HEK293 (cell line): ENCODE results near the gene PRKAG3.
A peak's percentile ranks its signal among the peaks of the same experiment; 100 is the strongest.

Source experiments
- CTCF ChIA-PET: fragments of 350-600 bp; formaldehyde crosslinking; extraction: SDS; loops from one replicate; lab custom pipeline; 2021; ENCODE audit warnings: antibody characterized with exemption; lab: Yijun Ruan, JAX
- POLR2A ChIA-PET: fragments of 300-600 bp; formaldehyde crosslinking; extraction: SDS; loops from one replicate; lab custom pipeline; 2020; ENCODE audit warnings: antibody characterized with exemption, inconsistent platforms; lab: Yijun Ruan, JAX
- H3K27ac ChIP-seq: fragments of 200-500 bp; sonication (Bioruptor generic); 2 replicates; pipeline ENCODE4 v1.5.1; 2014; ENCODE audit warnings: low read depth, low read length, control low read depth, inconsistent platforms; ENCODE audit errors: extremely low read depth
- H3K36me3 ChIP-seq, 2 experiments: fragments of 200-500 bp in 1 of 2; sonication (Bioruptor generic) in 1 of 2; 1 replicate in 1 of 2; 2 replicates in 1 of 2; pipeline ENCODE4 v1.5.1; 2014 to 2017; ENCODE audit warnings: inconsistent platforms in 2 of 2, low read length in 2 of 2; ENCODE audit not compliant: control insufficient read depth in 2 of 2, insufficient read depth in 1 of 2
- H3K4me1 ChIP-seq: fragments of 200-500 bp; sonication (Bioruptor generic); 2 replicates; pipeline ENCODE4 v1.5.1; 2014; ENCODE audit warnings: mild to moderate bottlenecking, low read length, inconsistent platforms; ENCODE audit not compliant: control insufficient read depth, insufficient read depth
- H3K4me3 ChIP-seq: 2 replicates; pipeline ENCODE4 v1.5.1; 2011; ENCODE audit warnings: low read depth, mild to moderate bottlenecking, control low read depth, low read length, moderate library complexity
- H3K9me3 ChIP-seq: fragments of 200-500 bp; sonication (Bioruptor generic); 2 replicates; pipeline ENCODE4 v1.5.1; 2014; ENCODE audit warnings: low read depth, low read length, inconsistent platforms; ENCODE audit not compliant: control insufficient read depth, insufficient read depth
- KLF1 ChIP-seq: fragments of 450-650 bp; formaldehyde crosslinking; IDR thresholded peaks from 2 replicates; pipeline ENCODE4 v1.5.1; 2016; ENCODE audit warnings: missing biosample characterization, missing genetic modification characterization
- REST ChIP-seq: fragments of 450-650 bp; formaldehyde crosslinking; IDR thresholded peaks from 2 replicates; pipeline ENCODE4 v1.5.1; 2016; ENCODE audit warnings: missing biosample characterization, missing genetic modification characterization
- SCRT1 ChIP-seq: fragments of 450-650 bp; formaldehyde crosslinking; IDR thresholded peaks from 2 replicates; pipeline ENCODE4 v1.5.1; 2016; ENCODE audit warnings: missing biosample characterization, missing genetic modification characterization, borderline replicate concordance
- SP3 ChIP-seq: fragments of 450-650 bp; formaldehyde crosslinking; IDR thresholded peaks from 2 replicates; pipeline ENCODE4 v1.5.1; 2016; ENCODE audit warnings: missing biosample characterization, missing genetic modification characterization
- ZFHX2 ChIP-seq: fragments of 450-650 bp; formaldehyde crosslinking; conservative IDR thresholded peaks from 2 replicates; pipeline ENCODE4 v1.5.1; 2016; ENCODE audit warnings: missing biosample characterization, missing genetic modification characterization
- ZIC2 ChIP-seq: fragments of 450-650 bp; formaldehyde crosslinking; IDR thresholded peaks from 2 replicates; pipeline ENCODE4 v1.5.1; 2016; ENCODE audit warnings: missing biosample characterization, missing genetic modification characterization
- ZNF10 ChIP-seq: fragments of 450-650 bp; formaldehyde crosslinking; IDR thresholded peaks from 2 replicates; pipeline ENCODE4 v1.5.1; 2017; ENCODE audit warnings: missing biosample characterization, missing genetic modification characterization
- ZNF16 ChIP-seq: fragments of 450-650 bp; formaldehyde crosslinking; IDR thresholded peaks from 2 replicates; pipeline ENCODE4 v1.5.1; 2016; ENCODE audit warnings: low read depth, missing biosample characterization, missing genetic modification characterization
- ZNF169 ChIP-seq: fragments of 450-650 bp; formaldehyde crosslinking; IDR thresholded peaks from 2 replicates; pipeline ENCODE4 v1.5.1; 2016; ENCODE audit warnings: missing biosample characterization, missing genetic modification characterization
- ZNF174 ChIP-seq: fragments of 450-650 bp; formaldehyde crosslinking; IDR thresholded peaks from 2 replicates; pipeline ENCODE4 v1.5.0; 2017; ENCODE audit warnings: missing biosample characterization, mild to moderate bottlenecking, missing genetic modification characterization
- ZNF202 ChIP-seq: fragments of 450-650 bp; formaldehyde crosslinking; IDR thresholded peaks from 2 replicates; pipeline ENCODE4 v1.5.1; 2016; ENCODE audit warnings: missing biosample characterization, missing genetic modification characterization, borderline replicate concordance
- ZNF433 ChIP-seq: fragments of 450-650 bp; formaldehyde crosslinking; IDR thresholded peaks from 2 replicates; pipeline ENCODE4 v1.5.1; 2016; ENCODE audit warnings: missing biosample characterization, missing genetic modification characterization, low read depth
- ZNF48 ChIP-seq: fragments of 450-650 bp; formaldehyde crosslinking; IDR thresholded peaks from 2 replicates; pipeline ENCODE4 v1.5.1; 2016; ENCODE audit warnings: missing biosample characterization, missing genetic modification characterization
- ZNF514 ChIP-seq: fragments of 450-650 bp; formaldehyde crosslinking; IDR thresholded peaks from 2 replicates; pipeline ENCODE4 v1.5.1; 2016; ENCODE audit warnings: missing biosample characterization, missing genetic modification characterization
- ZNF521 ChIP-seq: fragments of 450-650 bp; formaldehyde crosslinking; IDR thresholded peaks from 2 replicates; pipeline ENCODE4 v1.5.1; 2017; ENCODE audit warnings: missing biosample characterization, mild to moderate bottlenecking, missing genetic modification characterization
- ZNF558 ChIP-seq: fragments of 450-650 bp; formaldehyde crosslinking; IDR thresholded peaks from 2 replicates; pipeline ENCODE4 v1.5.1; 2016; ENCODE audit warnings: missing biosample characterization, missing genetic modification characterization
- ZNF670 ChIP-seq: fragments of 450-650 bp; formaldehyde crosslinking; IDR thresholded peaks from 2 replicates; pipeline ENCODE4 v1.5.1; 2016; ENCODE audit warnings: missing biosample characterization, missing genetic modification characterization, low read depth
- TF ChIP-seq, protein P1 (sequence below): fragments of 450-650 bp; formaldehyde crosslinking; IDR thresholded peaks from 2 replicates; pipeline ENCODE4 v1.5.0; 2017; ENCODE audit warnings: missing biosample characterization, missing genetic modification characterization, borderline replicate concordance
- TF ChIP-seq, protein P2 (sequence below): fragments of 450-650 bp; formaldehyde crosslinking; IDR thresholded peaks from 2 replicates; pipeline ENCODE4 v1.5.1; 2016; ENCODE audit warnings: missing biosample characterization, missing genetic modification characterization

The PRKAG3 gene

GRCh38 chr2:218857371-218858137 lies 26.0 kb upstream of the PRKAG3 start (continued):
- TF ChIP-seq ZNF169 (tag by site-specific recombination) (no peak), ZNF174 (tag by site-specific recombination) (no peak), ZNF670 (tag by site-specific recombination) (no peak), ZFHX2 (peak; percentile 40; the same call in 1 of the 2 replicates), ZNF10 (tag by site-specific recombination) (no peak), ZNF558 (tag by site-specific recombination) (no peak), KLF1 (tag by site-specific recombination) (peak; percentile 63), REST (tag by site-specific recombination) (no peak), SCRT1 (tag by site-specific recombination) (no peak), ZNF514 (tag by site-specific recombination) (no peak), ZNF48 (tag by site-specific recombination) (no peak)
- TF ChIP-seq, protein P1, sequence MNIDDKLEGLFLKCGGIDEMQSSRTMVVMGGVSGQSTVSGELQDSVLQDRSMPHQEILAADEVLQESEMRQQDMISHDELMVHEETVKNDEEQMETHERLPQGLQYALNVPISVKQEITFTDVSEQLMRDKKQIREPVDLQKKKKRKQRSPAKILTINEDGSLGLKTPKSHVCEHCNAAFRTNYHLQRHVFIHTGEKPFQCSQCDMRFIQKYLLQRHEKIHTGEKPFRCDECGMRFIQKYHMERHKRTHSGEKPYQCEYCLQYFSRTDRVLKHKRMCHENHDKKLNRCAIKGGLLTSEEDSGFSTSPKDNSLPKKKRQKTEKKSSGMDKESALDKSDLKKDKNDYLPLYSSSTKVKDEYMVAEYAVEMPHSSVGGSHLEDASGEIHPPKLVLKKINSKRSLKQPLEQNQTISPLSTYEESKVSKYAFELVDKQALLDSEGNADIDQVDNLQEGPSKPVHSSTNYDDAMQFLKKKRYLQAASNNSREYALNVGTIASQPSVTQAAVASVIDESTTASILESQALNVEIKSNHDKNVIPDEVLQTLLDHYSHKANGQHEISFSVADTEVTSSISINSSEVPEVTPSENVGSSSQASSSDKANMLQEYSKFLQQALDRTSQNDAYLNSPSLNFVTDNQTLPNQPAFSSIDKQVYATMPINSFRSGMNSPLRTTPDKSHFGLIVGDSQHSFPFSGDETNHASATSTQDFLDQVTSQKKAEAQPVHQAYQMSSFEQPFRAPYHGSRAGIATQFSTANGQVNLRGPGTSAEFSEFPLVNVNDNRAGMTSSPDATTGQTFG = no peak

DNA sequence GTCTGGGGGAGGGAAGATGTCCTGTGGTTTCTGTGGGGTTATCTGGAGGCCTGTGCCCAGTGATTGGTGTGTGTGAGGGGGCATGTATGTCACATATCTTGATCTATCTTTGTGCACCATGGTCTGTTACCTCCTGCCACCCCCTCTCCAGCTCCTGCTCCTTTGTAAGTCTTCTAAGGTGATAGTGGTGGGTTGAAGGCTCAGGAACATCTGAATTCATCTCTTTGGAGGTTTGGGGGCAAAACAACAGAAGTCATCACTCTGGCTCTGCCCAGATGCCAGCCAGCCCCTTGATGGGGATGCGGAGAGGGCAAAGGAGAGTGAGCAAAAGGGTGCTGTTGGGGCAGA lies 25.3 kb upstream of the PRKAG3 start:
- TF ChIP-seq ZNF521 (tag by site-specific recombination) = no peak
- TF ChIP-seq, protein P2, sequence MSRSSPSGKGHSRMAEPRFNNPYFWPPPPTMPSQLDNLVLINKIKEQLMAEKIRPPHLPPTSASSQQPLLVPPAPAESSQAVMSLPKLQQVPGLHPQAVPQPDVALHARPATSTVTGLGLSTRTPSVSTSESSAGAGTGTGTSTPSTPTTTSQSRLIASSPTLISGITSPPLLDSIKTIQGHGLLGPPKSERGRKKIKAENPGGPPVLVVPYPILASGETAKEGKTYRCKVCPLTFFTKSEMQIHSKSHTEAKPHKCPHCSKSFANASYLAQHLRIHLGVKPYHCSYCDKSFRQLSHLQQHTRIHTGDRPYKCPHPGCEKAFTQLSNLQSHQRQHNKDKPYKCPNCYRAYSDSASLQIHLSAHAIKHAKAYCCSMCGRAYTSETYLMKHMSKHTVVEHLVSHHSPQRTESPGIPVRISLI (tag by site-specific recombination) = no peak
- no peak for TF ChIP-seq ZNF202 (tag by site-specific recombination)
- TF ChIP-seq ZNF16 = no peak
- no peak for TF ChIP-seq ZNF433 (tag by site-specific recombination)
- no peak for TF ChIP-seq SP3 (tag by site-specific recombination)
- no peak for TF ChIP-seq ZIC2
- TF ChIP-seq, all 188 proteins: peak for 0
- POLR2A ChIA-PET = interaction anchor here (0.6 to 1.1 kb wide), 2 partner anchors 33 to 102 kb away, joined by 5 to 7 read pairs; partner anchors contain the start of gene CDK5R2
- Histone ChIP-seq H3K36me3 (no peaks in the 10 kb centered on the region), H3K4me1 (peaks cover 23% of the 10 kb centered on the region), H3K9me3 (no peaks in the 10 kb centered on the region), H3K4me3 (no peak overlapping the region), H3K27ac (no peak overlapping the region; the same call in 1 of the 2 replicates)
- CTCF ChIA-PET = interaction anchor here (1.4 to 10.4 kb wide), 5 partner anchors 9 to 123 kb away, joined by 5 to 115 read pairs (median 65); no protein-coding TSS in a partner anchor
